Mesenteric fat pad (tissue), 1 donor: ENCODE measurements around the gene TEX14. TPM values are rescaled to one million over a fixed set of nuclear protein-coding genes. Genes with fewer than 3 reads are reported as not detected.
A peak's percentile ranks its signal among the peaks of the same experiment; 100 is the strongest.

ENCODE experiments used
- DNase-seq: peaks from one replicate; pipeline ENCODE4 v3.0.0-alpha.2; 2020; ENCODE audit warnings: low spot score
- total RNA-seq: library from RNA; stranded (reverse); fragmentation: NEBNext Ultra II Directional; extraction: Animal tissue kit (Norgen Biotek cat#: 25700); gene quantifications from one replicate; pipeline ENCODE4 v1.2.1, GENCODE V29; 2021
- donor health status: DM: yes; HTN: yes; CAD: no.

Gene TEX14
- total RNA-seq, 1 donor from 2014 or later: 0.10 TPM

DNA sequence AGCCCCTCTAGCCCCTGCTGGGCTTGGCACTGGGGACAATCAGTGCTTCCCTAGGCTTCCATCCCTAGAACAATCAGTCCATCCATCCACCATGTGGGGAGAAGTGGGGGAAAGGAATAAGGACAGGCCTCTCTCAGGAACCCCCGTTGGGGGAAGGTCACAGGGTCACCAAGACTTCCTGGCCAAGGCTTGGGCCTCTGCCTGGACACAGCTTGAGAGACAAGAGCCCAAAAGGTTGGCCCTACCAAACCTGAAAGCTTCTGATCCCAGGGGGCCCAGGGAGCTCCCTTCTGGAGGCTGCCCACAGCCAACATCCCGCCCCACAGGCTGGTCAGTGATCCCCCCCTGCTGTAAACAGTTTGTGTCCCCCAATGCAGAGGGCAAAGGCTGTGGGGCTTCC is 161.2 kb downstream of the TEX14 start:
- no peak for DNase-seq

- DNase-seq: no peak
Measured at GRCh38 chr17:58529275-58529674, 162.6 kb downstream of the TEX14 start.

DNA sequence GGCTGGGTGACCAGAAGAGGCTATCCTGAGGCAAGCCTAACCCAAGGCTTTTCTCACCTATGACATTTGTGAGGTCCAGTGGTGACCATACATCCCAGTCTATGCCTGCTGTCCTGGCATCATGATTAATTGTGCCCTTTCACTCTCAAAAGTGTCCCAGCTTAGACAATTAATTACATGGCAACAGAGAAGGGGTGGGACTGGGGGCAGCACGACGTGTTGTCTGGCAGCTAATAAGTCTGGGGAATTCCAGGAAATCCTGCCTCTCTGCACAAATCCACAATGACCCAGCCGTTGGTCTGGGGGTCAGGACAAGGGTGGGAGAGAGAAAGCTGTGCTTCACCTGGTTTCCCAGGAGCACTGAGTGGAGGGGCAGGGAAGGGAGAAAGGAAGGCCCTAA is 163.4 kb downstream of the TEX14 start:
- DNase-seq: no peak

- DNase-seq: no peak
Measured at GRCh38 chr17:58527949-58528348, 163.9 kb downstream of the TEX14 start.

DNA sequence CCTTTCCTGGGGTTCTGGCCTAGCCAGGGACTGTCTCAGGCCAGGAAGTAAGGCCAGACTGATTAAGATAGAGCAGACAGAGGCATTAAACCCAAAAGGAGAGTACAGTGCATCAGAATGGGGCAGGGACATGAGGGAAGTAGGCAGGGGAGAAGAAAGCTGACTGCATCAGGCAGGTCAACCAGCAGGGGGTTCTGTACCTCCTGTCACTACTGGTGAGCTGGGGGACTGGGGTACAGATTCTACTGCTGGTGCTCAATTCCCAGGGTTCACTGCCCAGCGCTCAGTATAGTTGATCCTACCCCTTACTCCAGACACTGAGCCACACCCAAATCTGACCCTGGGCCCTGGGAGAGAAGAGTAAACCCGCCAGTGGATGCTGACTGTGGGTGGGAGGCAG is 164.5 kb downstream of the TEX14 start:
- DNase-seq: no peak

GRCh38 chr17:58525239-58525638 is 166.6 kb downstream of the TEX14 start:
- DNase-seq: no peak

DNA sequence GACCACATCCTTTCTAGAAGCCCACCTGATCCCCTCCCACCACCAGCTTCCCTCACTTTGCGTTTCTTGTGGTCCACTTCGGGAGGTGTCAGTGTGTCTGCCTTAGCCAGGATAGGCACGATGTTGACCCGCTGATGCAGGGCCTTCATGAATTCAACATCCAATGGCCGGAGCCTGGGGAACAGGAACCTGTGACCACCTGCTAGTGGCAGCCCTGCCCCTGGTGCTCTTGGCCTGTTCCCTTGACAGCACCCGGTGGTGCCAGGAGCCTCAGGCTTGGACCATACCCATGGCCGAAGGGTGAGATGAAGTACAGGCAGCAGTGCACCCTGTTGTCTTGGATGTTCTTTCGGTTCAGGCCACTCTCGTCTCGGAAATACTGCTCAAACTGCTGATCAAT is 170.2 kb downstream of the TEX14 start:
- DNase-seq: no peak

DNA sequence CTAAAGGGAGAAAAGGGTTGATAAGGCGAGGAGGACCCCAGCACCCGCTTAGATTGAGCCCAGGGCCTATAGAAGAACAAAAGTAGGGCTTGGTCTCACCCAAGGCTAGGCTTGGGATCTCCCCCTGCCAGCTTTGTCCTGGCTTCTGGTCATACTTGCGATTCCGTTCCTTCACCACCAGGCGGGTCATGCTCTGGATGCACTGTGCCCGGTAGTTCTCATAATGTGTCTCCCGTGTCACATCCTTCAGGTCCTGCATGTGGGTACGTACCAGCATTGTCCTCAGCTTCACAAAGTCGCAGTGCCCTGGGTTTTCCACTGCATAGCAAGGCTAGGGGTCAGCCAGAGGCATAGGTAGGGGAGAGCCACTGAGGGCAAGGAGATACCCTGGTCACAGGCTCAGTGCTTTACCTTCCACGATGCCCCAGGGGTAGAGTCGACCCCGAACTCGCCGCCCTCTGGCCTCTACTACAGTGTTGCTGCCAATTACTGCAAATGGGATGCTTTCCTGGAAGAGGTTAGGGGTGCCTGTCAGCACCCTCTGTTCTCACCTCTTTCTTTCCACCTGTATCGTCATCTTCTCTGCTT is 170.9 kb downstream of the TEX14 start:
- no peak for DNase-seq

- peak; percentile 100 for DNase-seq
Measured at GRCh38 chr17:58517928-58518609, 173.8 kb downstream of the TEX14 start.

DNA sequence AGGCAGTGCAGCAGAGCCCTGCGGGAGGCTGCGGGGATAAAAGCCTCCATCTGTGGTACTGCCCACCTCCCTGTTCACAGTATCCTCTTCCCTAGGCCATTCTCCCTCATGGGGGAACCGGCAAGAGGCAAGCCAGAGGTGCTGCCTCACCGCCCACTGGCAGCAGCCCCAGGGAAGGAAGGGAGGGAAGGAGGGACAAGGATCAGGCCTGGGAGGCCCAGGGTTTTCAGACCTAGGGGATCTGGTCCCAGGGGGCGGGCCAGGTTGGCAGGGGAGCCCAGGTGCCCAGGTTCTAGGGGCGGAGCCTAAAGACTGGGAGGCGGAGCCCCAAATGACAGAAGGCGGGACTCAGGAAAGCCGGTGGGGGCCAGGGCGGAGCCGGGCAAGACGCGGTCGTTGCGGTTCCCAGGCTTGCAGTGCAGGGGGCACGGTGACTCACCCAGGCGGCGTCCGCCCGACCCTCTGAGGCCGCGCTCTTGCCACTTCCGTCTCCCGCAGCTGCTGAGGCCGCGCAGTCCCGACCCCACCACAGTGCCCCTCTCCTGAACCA is 174.4 kb downstream of the TEX14 start:
- DNase-seq: no peak

DNA sequence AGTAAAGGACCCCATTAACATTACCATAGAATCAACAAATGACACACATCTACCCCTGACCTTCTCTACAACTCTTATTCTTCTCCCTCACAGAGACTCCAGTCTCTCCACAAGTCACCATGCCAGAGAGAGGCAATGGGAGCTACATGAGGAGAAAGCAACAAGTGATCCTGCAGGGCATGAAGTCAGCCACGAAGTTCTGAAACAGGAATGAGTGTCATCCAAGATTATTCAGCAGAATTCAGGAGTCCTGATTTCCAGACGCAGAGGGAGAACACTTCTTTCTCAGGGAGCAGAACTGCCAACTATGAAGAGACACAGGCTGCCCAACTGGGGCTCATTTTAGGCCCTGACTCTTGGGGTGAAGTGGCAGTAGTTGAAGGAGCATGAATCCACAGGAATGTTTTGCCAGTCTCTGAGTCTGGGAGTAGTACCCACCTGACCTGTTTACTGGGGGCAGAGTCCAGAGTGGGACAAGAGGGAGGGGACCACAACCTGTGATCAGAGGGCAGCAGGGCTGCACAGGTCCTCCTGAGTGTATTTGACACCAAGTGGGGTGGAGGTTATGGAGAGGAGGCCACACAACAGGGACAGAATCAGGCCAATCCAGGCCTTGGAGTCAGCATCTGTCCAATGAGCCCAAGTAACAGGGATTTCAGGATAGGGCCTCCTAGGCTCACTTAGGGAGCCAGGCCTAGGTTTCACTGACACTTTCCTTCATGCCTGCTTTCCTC is 175.0 kb downstream of the TEX14 start:
- no peak for DNase-seq

DNA sequence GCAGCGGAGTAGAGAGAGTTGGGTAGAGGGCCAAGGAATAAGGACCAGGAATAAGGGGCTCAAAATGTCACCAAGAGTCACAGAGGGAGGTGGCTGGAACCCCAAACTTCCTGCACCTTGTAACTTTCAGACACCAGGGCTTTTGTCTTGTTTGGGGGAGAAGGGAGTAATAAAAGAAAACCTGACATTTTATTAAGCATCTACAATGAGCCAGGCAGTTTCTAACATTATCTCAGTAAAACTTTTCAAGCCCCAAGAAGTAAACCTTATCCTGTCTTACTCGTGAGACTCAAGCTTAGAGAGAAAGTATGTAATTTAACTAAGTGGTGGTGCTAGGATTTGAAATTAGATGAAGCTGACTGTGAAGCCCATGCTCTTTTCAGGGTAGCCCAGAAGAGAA is 176.6 kb downstream of the TEX14 start:
- DNase-seq: no peak

- no peak for DNase-seq
Measured at GRCh38 chr17:58514770-58515157, 177.1 kb downstream of the TEX14 start.

- peak; percentile 92 for DNase-seq
Measured at GRCh38 chr17:58513965-58514769, 177.7 kb downstream of the TEX14 start, which contains the start of gene MTMR4. Gene MTMR4, minus strand, starts transcription at chr17:58514638. Its CDS starts 231 bp downstream, at chr17:58514407.

- DNase-seq: no peak
Measured at GRCh38 chr17:58513267-58513964, 178.4 kb downstream of the TEX14 start.

DNA sequence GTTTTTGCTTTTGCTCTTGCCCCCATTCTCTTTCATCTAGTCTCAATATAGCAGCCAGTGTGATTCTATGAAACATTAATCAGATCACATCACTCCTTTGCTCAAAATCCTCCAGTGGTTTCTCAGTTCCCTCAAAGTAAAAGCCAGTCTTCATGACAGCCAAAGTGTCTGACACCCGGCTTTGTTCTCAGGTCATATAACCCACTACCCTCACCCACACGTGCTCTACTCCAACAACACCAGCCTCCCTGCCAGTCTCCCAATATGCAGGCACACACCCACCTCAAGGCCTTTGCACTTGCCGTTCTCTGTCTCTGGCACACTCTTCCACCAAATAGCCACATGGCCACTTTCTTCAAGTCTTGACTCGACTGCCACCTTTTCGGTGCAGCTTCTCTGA is 181.8 kb downstream of the TEX14 start:
- no peak for DNase-seq

GRCh38 chr17:58508341-58509067 is 183.3 kb downstream of the TEX14 start:
- peak; percentile 69 for DNase-seq

DNA sequence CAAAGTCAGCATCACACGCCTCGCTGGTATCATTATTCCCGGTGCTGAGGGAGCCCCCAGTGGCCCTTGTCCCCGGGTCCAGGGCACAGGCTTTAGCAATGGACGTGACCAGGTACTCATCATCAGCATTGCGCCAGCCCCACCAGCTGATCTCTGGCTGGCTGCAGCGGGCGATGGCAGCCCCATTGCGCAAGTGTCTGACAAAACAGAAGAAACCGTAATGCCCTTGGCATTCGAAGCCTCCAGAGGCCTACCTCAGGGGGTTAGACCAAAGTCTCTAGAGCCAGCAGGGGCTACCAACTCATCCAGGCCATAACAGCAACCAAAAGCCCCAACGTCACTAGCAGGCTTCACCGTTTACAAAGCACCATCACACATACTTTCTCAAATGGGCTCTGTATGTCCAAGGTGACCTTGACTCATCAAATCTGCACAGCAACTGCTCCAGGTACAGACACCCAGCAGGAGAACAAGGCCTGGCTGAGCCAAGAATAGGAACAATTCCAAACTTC is 184.7 kb downstream of the TEX14 start:
- DNase-seq: peak; percentile 85
